ENCODE data around the gene STT3B. TPM values are rescaled to one million over a fixed set of nuclear protein-coding genes. Genes with fewer than 3 reads are reported as not detected.

The STT3B gene
- polyA plus RNA-seq, 1 donor, result 108 TPM

- DNase-seq, result no peak
Observed at GRCh38 chr3:31521468-31521867, 11.3 kb upstream of the STT3B start.

GRCh38 chr3:31522152-31522551 lies 10.6 kb upstream of the STT3B start:
- DNase-seq, result no peak

GRCh38 chr3:31523543-31523942 lies 9.2 kb upstream of the STT3B start:
- no peak for DNase-seq

GRCh38 chr3:31525532-31525931 lies 7.2 kb upstream of the STT3B start:
- DNase-seq, result no peak

- no peak for DNase-seq
Observed at GRCh38 chr3:31529421-31529820, 3.3 kb upstream of the STT3B start.

- DNase-seq, result no peak
Observed at GRCh38 chr3:31530039-31530959, 2.4 kb upstream of the STT3B start.

GRCh38 chr3:31530960-31531335 lies 1.8 kb upstream of the STT3B start:
- no peak for DNase-seq

- no peak for DNase-seq
Observed at GRCh38 chr3:31531452-31531991, 1.2 kb upstream of the STT3B start.

- DNase-seq, result peak; percentile 99
Observed at GRCh38 chr3:31531992-31532586, 636 bp upstream of the STT3B start.

GRCh38 chr3:31533169-31534064 lies 692 bp downstream of the STT3B start:
- peak; percentile 71 for DNase-seq

- peak; percentile 24 for DNase-seq
Observed at GRCh38 chr3:31534065-31534425, 1.3 kb downstream of the STT3B start.

- no peak for DNase-seq
Observed at GRCh38 chr3:31536497-31536896, 3.8 kb downstream of the STT3B start.

- DNase-seq, result no peak
Observed at GRCh38 chr3:31538801-31539200, 6.1 kb downstream of the STT3B start.

GRCh38 chr3:31539275-31539674 lies 6.5 kb downstream of the STT3B start:
- no peak for DNase-seq

GRCh38 chr3:31541089-31541488 lies 8.4 kb downstream of the STT3B start:
- DNase-seq, result no peak

GRCh38 chr3:31542246-31542645 lies 9.5 kb downstream of the STT3B start:
- DNase-seq, result no peak

GRCh38 chr3:31543375-31543774 lies 10.7 kb downstream of the STT3B start:
- no peak for DNase-seq

- no peak for DNase-seq
Observed at GRCh38 chr3:31544634-31545033, 11.9 kb downstream of the STT3B start.

- DNase-seq, result peak; percentile 16
Observed at GRCh38 chr3:31546162-31546561, 13.4 kb downstream of the STT3B start.

- DNase-seq, result no peak
Observed at GRCh38 chr3:31546725-31547124, 14.0 kb downstream of the STT3B start.

GRCh38 chr3:31550452-31551251 lies 17.9 kb downstream of the STT3B start:
- DNase-seq, result no peak

- DNase-seq, result no peak
Observed at GRCh38 chr3:31551646-31552045, 18.9 kb downstream of the STT3B start.

Measured in hindlimb muscle (tissue), 1 donor.